ENCODE results near the gene NMNAT2.

Gene NMNAT2

GRCh38 chr1:183278739-183279591 lies 139.2 kb downstream of the NMNAT2 start:
- no peak overlapping the region for H3K4me3 ChIP-seq (IDR thresholded peaks at IDR 0.05; ENCODE audit: insufficient read depth, low read depth, low read length)
- H3K4me1 ChIP-seq (ENCODE audit: low read depth, poor library complexity, severe bottlenecking) = no peaks in the 10 kb centered on the region
- no peak overlapping the region for H3K9ac ChIP-seq
- H3K79me2 ChIP-seq (ENCODE audit: insufficient read depth, low read depth) = no peaks in the 10 kb centered on the region
- TF ChIP-seq, protein P1, sequence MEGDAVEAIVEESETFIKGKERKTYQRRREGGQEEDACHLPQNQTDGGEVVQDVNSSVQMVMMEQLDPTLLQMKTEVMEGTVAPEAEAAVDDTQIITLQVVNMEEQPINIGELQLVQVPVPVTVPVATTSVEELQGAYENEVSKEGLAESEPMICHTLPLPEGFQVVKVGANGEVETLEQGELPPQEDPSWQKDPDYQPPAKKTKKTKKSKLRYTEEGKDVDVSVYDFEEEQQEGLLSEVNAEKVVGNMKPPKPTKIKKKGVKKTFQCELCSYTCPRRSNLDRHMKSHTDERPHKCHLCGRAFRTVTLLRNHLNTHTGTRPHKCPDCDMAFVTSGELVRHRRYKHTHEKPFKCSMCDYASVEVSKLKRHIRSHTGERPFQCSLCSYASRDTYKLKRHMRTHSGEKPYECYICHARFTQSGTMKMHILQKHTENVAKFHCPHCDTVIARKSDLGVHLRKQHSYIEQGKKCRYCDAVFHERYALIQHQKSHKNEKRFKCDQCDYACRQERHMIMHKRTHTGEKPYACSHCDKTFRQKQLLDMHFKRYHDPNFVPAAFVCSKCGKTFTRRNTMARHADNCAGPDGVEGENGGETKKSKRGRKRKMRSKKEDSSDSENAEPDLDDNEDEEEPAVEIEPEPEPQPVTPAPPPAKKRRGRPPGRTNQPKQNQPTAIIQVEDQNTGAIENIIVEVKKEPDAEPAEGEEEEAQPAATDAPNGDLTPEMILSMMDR (conservative IDR thresholded peaks at IDR 0.05; ENCODE audit: low read depth, low read length) = no peak
- no peak overlapping the region for H3K4me2 ChIP-seq
- H3K36me3 ChIP-seq (ENCODE audit: insufficient read depth) = no peaks in the 10 kb centered on the region
- H4K20me1 ChIP-seq (ENCODE audit: insufficient read depth) = no peaks in the 10 kb centered on the region
- no peak overlapping the region for H3K27ac ChIP-seq
- H2AFZ ChIP-seq (ENCODE audit: low read depth) = no peak overlapping the region
- H3K27me3 ChIP-seq (ENCODE audit: insufficient read depth, low read depth) = no peaks in the 10 kb centered on the region

- no peak overlapping the region for H3K27ac ChIP-seq
Observed at GRCh38 chr1:183277821-183278738, 140.1 kb downstream of the NMNAT2 start.

GRCh38 chr1:183276386-183277080 lies 141.6 kb downstream of the NMNAT2 start:
- no peaks in the 10 kb centered on the region for H3K36me3 ChIP-seq (ENCODE audit: insufficient read depth)
- H3K27me3 ChIP-seq (ENCODE audit: insufficient read depth, low read depth) = no peaks in the 10 kb centered on the region
- no peaks in the 10 kb centered on the region for H3K79me2 ChIP-seq (ENCODE audit: insufficient read depth, low read depth)
- no peaks in the 10 kb centered on the region for H3K4me1 ChIP-seq (ENCODE audit: low read depth, poor library complexity, severe bottlenecking)
- no peak overlapping the region for H2AFZ ChIP-seq (ENCODE audit: low read depth)
- H3K4me2 ChIP-seq = no peak overlapping the region
- TF ChIP-seq, protein P1 (conservative IDR thresholded peaks at IDR 0.05; ENCODE audit: low read depth, low read length) = no peak
- H4K20me1 ChIP-seq (ENCODE audit: insufficient read depth) = no peaks in the 10 kb centered on the region
- no peak overlapping the region for H3K27ac ChIP-seq
- no peak overlapping the region for H3K4me3 ChIP-seq (IDR thresholded peaks at IDR 0.05; ENCODE audit: insufficient read depth, low read depth, low read length)
- H3K9ac ChIP-seq = no peak overlapping the region

More at GRCh38 chr1:183277821-183278738, 140.1 kb downstream of the NMNAT2 start:
- H3K4me2 ChIP-seq = no peak overlapping the region
- no peaks in the 10 kb centered on the region for H3K36me3 ChIP-seq (ENCODE audit: insufficient read depth)
- H2AFZ ChIP-seq (ENCODE audit: low read depth) = no peak overlapping the region
- TF ChIP-seq, protein P1 (conservative IDR thresholded peaks at IDR 0.05; ENCODE audit: low read depth, low read length) = no peak
- H3K4me3 ChIP-seq (IDR thresholded peaks at IDR 0.05; ENCODE audit: insufficient read depth, low read depth, low read length) = no peak overlapping the region
- H3K4me1 ChIP-seq (ENCODE audit: low read depth, poor library complexity, severe bottlenecking) = no peaks in the 10 kb centered on the region
- H3K9ac ChIP-seq = no peak overlapping the region
- no peaks in the 10 kb centered on the region for H3K79me2 ChIP-seq (ENCODE audit: insufficient read depth, low read depth)
- H4K20me1 ChIP-seq (ENCODE audit: insufficient read depth) = no peaks in the 10 kb centered on the region
- no peaks in the 10 kb centered on the region for H3K27me3 ChIP-seq (ENCODE audit: insufficient read depth, low read depth)

GRCh38 chr1:183275322-183275721 lies 142.9 kb downstream of the NMNAT2 start:
- H3K79me2 ChIP-seq (ENCODE audit: insufficient read depth, low read depth) = no peaks in the 10 kb centered on the region
- H3K4me1 ChIP-seq (ENCODE audit: low read depth, poor library complexity, severe bottlenecking) = no peaks in the 10 kb centered on the region
- TF ChIP-seq, protein P1 (conservative IDR thresholded peaks at IDR 0.05; ENCODE audit: low read depth, low read length) = no peak
- no peak overlapping the region for H3K4me2 ChIP-seq
- no peaks in the 10 kb centered on the region for H3K36me3 ChIP-seq (ENCODE audit: insufficient read depth)
- H4K20me1 ChIP-seq (ENCODE audit: insufficient read depth) = no peaks in the 10 kb centered on the region
- no peak overlapping the region for H3K9ac ChIP-seq
- no peak overlapping the region for H2AFZ ChIP-seq (ENCODE audit: low read depth)
- H3K4me3 ChIP-seq (IDR thresholded peaks at IDR 0.05; ENCODE audit: insufficient read depth, low read depth, low read length) = no peak overlapping the region
- no peak overlapping the region for H3K27ac ChIP-seq
- H3K27me3 ChIP-seq (ENCODE audit: insufficient read depth, low read depth) = no peaks in the 10 kb centered on the region

Data from KMS-11 (cell line).